GM18907 (cell line): ENCODE measurements around the gene DARS1.

Experiments used
- ATAC-seq: cut with Tn5 transposase; IDR thresholded peaks from one replicate; pipeline ENCODE4 v1.9.1; 2021; ENCODE audit warnings: mild to moderate bottlenecking, moderate library complexity; ENCODE audit not compliant: unreplicated experiment

DARS1 gene

GRCh38 chr2:136016427-136016826, 31.0 kb upstream of the DARS1 start:
- no peak for ATAC-seq

- ATAC-seq, result no peak
Observed at GRCh38 chr2:136015699-136016098, 30.3 kb upstream of the DARS1 start.

GRCh38 chr2:136014411-136014810, 29.0 kb upstream of the DARS1 start:
- no peak for ATAC-seq

GRCh38 chr2:136013955-136014354, 28.5 kb upstream of the DARS1 start:
- ATAC-seq, result no peak

- no peak for ATAC-seq
Observed at GRCh38 chr2:136013136-136013685, 27.8 kb upstream of the DARS1 start.

- no peak for ATAC-seq
Observed at GRCh38 chr2:136012315-136012714, 26.9 kb upstream of the DARS1 start.

GRCh38 chr2:136010126-136010525, 24.7 kb upstream of the DARS1 start:
- ATAC-seq, result no peak

- ATAC-seq, result peak; percentile 68
Observed at GRCh38 chr2:136008205-136008865, 22.9 kb upstream of the DARS1 start.

GRCh38 chr2:136006658-136007057, 21.2 kb upstream of the DARS1 start:
- ATAC-seq, result no peak

GRCh38 chr2:136005462-136006196, 20.2 kb upstream of the DARS1 start:
- ATAC-seq, result peak; percentile 65

GRCh38 chr2:136004965-136005364, 19.5 kb upstream of the DARS1 start:
- ATAC-seq, result no peak

- no peak for ATAC-seq
Observed at GRCh38 chr2:136001131-136001530, 15.7 kb upstream of the DARS1 start.

GRCh38 chr2:136000502-136000901, 15.1 kb upstream of the DARS1 start:
- ATAC-seq, result peak; percentile 69

- no peak for ATAC-seq
Observed at GRCh38 chr2:135999899-136000298, 14.5 kb upstream of the DARS1 start.

GRCh38 chr2:135998879-135999278, 13.5 kb upstream of the DARS1 start:
- no peak for ATAC-seq

- peak; percentile 72 for ATAC-seq
Observed at GRCh38 chr2:135997380-135997779, 12.0 kb upstream of the DARS1 start.

GRCh38 chr2:135996304-135996703, 10.9 kb upstream of the DARS1 start:
- no peak for ATAC-seq

- no peak for ATAC-seq
Observed at GRCh38 chr2:135994281-135994680, 8.9 kb upstream of the DARS1 start.

- no peak for ATAC-seq
Observed at GRCh38 chr2:135993421-135993820, 8.0 kb upstream of the DARS1 start.

- no peak for ATAC-seq
Observed at GRCh38 chr2:135991861-135992260, 6.4 kb upstream of the DARS1 start.

- ATAC-seq, result no peak
Observed at GRCh38 chr2:135987441-135987840, 2.0 kb upstream of the DARS1 start.

- ATAC-seq, result no peak
Observed at GRCh38 chr2:135986507-135986906, 1.1 kb upstream of the DARS1 start.
